NCI-H2171 treated with DMSO at 0.1 percent for 48 hours (cell line): ENCODE results near the gene CSRNP2.

Source experiments
- DNase-seq: peaks from one replicate; lab custom pipeline; 2025; lab: John Stamatoyannopoulos, UW

The CSRNP2 gene

GRCh38 chr12:51077930-51078329, 5.5 kb downstream of the CSRNP2 start:
- no peak for DNase-seq

DNA sequence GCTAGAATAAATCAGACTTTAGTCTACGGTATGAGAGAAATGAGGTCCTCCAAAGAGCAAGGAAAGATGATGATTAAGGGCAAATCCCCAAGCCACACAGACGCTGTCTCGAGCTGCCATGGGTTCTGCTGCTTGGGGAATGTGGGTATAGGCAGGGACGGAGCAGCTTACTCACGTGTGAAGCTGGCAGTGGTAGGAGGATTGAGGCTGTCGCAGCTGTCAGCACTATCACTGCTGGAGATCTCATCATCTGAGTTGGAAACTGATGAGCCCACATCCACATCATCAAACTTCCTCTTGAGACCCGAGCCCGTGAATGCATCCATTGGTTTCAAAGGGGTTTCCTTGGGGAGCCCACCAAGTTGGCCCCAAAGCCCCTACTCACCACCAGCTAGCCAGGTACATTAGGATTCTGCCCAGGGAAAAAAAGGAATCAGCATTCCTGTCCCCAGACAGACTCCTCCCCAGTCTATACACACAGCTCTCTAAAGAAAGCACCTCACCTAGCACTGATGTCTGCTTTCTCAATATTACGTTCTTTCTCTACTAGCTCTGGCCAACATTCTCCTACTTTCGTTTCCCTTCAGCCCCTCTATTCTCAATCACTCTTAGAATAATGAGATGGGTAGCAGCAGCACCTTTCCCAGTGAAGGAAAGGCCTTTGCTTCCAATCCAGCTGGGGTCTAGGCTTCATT, 7.0 kb downstream of the CSRNP2 start:
- DNase-seq = no peak

DNA sequence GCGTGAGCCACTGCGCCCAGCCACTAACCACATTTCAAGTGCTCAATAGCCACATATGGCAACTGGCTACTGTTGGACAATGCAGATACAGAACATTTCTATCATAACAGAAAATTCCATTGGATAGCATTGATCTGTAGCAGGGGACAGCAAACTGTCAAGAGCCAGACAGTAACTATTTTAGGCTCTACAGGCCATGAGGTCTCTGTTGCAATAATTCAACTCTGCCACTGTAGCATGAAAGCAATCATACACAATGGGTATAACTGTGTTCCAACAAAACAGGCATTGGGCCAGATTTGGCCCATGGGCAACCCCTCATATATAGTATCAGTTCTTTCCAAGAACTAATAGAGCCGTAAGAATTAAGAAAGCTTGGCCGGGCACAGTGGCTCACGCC, 8.0 kb downstream of the CSRNP2 start:
- no peak for DNase-seq

DNA sequence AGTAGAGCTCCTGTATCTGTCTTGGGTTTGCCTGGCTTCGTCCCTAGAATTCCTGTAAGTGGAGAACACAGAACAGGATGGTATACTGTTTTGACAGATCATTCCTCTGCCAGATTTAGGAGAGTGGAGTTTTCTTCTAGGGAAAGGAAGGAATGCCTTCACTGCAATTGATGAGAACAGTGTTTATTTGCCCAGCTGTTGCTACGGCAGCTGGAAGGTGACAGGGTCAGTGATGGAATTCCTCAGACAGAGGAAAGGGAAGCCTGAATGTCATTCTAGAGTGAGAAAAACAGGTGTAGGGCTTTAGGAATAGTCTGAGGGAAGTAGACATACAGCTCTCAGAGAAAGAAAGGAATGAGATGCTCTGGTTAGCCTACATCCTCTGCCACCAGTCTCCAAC, 11.7 kb downstream of the CSRNP2 start:
- DNase-seq = no peak

- peak; percentile 14 for DNase-seq
Observed at GRCh38 chr12:51070004-51070403, 13.4 kb downstream of the CSRNP2 start.

GRCh38 chr12:51067771-51068170, 15.6 kb downstream of the CSRNP2 start:
- no peak for DNase-seq

GRCh38 chr12:51067229-51067628, 16.2 kb downstream of the CSRNP2 start:
- no peak for DNase-seq

DNA sequence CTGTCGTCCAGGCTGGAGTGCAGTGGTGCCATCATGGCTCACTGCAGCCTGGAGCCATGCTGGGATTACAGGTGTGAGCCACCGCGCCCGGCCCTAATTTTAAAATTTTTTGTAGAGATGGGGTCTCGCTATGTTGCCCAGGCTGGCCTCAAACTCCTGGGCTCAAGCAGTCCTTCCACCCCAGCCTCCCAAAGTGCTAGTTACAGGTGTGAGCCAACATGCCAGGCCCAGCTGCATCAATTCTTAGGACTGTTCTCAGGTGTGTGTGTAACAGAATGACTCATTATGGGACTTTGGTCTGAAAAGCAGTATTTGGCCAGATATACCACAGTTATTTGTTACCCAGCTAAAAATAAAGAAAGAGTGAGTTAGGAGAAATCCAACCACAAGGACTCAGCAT, 17.9 kb downstream of the CSRNP2 start:
- DNase-seq = no peak

GRCh38 chr12:51062631-51063397, 20.6 kb downstream of the CSRNP2 start:
- no peak for DNase-seq

DNA sequence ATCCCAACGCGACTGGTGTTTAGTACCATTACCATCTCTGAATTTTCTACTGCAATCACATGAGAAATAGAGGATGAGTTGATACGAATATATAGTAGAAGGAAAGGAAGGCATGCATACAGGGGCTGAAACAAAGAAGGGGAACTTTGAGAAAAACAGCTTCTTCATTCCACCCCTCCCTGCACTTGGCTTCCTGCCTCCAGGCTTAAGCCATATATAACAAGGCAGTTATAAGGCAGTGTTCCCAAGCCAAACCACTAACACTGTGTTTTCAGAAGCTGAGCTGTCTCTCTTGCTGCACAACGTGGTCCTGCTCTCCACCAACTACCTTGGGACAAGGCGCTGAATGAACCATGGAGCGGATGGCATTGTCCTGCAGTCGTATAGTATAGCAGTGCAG, 24.3 kb downstream of the CSRNP2 start:
- no peak for DNase-seq

GRCh38 chr12:51056242-51056641, 27.2 kb downstream of the CSRNP2 start:
- no peak for DNase-seq

DNA sequence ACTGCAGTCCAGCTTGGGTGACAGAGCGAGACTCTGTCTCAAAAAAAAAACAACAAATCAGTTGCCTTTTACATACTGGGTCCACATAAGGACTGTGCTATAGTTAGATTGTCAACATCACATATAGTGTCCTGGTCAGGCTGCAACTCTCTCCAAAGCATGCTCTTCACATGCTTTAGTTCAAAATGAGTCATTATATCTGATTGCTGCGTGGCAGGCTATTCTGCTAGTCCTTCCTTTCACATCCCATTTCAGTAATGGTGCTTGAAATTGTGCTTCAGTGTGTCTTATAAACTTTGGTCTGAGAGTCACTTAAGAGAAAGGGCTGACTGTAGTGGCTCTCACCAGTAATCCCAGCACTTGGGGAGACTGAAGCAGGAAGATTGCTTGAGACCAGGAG, 28.3 kb downstream of the CSRNP2 start:
- DNase-seq = no peak

- no peak for DNase-seq
Observed at GRCh38 chr12:51051787-51052186, 31.6 kb downstream of the CSRNP2 start.

DNA sequence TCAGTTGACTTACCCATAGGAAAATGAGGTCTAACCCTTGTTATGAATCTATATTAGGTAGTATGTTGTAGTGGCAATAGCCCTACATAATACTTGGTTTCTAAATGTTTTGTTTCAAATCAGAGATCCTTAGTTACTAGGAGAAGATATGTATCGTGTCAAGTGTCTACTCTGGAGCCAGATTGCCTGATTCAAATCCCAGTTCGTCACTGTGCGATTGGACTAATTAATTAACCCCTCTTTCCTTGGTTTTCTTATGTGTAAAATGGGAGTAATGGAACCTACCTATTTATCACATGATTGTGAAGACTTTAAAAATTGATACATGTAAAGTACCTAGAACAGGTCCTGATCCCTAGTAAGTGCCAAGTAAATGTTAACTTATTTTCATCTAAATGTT, 33.9 kb downstream of the CSRNP2 start:
- no peak for DNase-seq

- no peak for DNase-seq
Observed at GRCh38 chr12:51048661-51049251, 34.6 kb downstream of the CSRNP2 start.

- DNase-seq = peak; percentile 99
Observed at GRCh38 chr12:51047655-51048540, 35.5 kb downstream of the CSRNP2 start, which contains the start of gene LETMD1. Gene LETMD1 (plus strand): TSS chr12:51048327. CDS start chr12:51048357, 30 bp downstream.

DNA sequence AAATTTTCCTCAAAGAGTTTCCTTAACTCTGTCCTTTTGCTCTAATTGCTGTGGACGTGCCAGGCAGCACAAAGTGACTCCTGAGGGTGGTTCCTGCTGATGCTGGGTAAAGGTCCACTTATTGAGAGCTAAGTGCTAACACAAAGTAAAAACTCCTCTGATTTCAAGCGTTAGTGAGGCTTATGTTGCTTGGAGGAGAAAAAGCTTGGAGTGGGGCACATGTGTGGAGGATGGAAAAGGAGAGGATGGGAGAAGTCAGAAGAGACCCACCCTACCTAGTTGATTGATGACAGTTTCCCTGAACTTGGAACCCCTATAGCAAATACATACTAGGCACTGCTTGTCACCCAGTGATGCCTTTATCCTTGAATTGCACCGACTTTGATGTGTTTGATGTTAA, 47.1 kb downstream of the CSRNP2 start:
- DNase-seq = no peak

DNA sequence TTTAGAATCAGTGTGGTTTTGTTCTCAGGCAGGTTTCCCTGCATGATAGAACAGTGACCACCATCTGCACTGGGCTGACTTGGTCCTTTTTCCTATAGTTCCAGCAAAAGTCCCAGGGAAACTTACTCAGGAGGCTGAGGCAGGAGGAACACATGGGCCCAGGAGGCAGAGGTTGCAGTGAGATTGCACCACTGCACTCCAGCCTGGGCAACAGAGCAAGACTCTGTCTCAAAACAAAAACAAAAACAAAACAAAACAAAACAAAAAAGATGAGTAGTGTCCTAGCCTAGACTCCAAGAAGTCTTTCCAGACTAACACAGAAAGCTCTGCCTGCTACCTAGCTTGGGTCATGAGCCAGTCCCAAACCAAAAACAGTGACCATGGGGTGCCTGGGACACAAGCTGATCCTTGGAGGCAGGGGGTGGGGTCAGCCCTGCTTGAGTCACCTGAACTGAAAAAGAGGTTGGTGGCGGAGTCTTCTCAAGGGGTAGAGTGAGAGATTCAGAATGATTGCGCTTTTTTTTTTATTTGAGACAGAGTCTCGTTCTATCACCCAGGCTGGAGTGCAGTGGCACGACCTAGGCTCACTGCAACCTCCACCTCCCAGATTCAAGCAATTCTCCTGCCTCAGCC, 49.8 kb downstream of the CSRNP2 start:
- no peak for DNase-seq

- DNase-seq = no peak
Observed at GRCh38 chr12:51033048-51033447, 50.3 kb downstream of the CSRNP2 start.

DNA sequence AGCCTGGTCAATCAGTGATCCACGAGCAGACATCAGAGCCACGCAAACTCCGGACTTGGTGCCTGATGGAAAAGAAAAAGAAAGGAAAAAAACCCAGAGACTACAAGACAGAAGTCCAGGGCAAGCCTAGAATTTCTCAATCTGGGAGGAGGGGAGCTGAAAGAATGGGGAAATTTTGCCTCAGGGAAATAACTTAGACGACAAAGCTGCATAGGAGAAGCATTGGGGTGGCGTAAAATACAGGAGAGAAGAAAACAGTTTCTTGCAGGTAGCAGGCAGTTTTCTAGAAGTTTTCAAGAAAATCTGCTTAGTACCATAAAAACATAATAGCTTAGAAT, 54.6 kb downstream of the CSRNP2 start:
- DNase-seq = no peak

- DNase-seq = peak; percentile 27
Observed at GRCh38 chr12:51028126-51028812, 55.1 kb downstream of the CSRNP2 start.
